Aorta (tissue), 5 donors: ENCODE results near the gene MYADM. TPM values are rescaled to one million over a fixed set of nuclear protein-coding genes. Genes with fewer than 3 reads are reported as not detected.
"Not testable (repeated sequence)": the region's sequence is repeated elsewhere in the genome, so short reads cannot be mapped to it uniquely, and the experiment has no call there.

ENCODE experiments used
- ATAC-seq: fragments of 200-7000 bp; cut with Tn5 transposase; one replicate; pipeline ENCODE4 v1.9.1; 2022; ENCODE audit warnings: moderate library complexity; ENCODE audit not compliant: low FRiP score
- DNase-seq, 2 donors: peaks; one replicate each; pipeline ENCODE4 v3.0.0-alpha.2; 2020
- H3K27ac ChIP-seq, 2 donors: one replicate each; pipeline ENCODE4 v1.5.1; 2013; ENCODE audit warnings: low read length in 2 of 2, mild to moderate bottlenecking in 2 of 2, moderate library complexity in 2 of 2, control low read depth in 1 of 2, inconsistent platforms in 1 of 2, low read depth in 1 of 2
- H3K27me3 ChIP-seq, 2 donors: one replicate each; pipeline ENCODE4 v1.6.1; 2013; ENCODE audit warnings: control low read depth in 1 of 2, low read length in 1 of 2, mild to moderate bottlenecking in 1 of 2, moderate library complexity in 1 of 2; ENCODE audit not compliant: insufficient read depth in 2 of 2, control insufficient read depth in 1 of 2
- H3K36me3 ChIP-seq, 2 donors: one replicate each; pipeline ENCODE4 v1.6.1; 2013; ENCODE audit warnings: control low read depth in 1 of 2, low read length in 1 of 2, mild to moderate bottlenecking in 1 of 2; ENCODE audit not compliant: insufficient read depth in 2 of 2, control insufficient read depth in 1 of 2
- H3K4me1 ChIP-seq, 2 donors: one replicate each; pipeline ENCODE4 v1.6.1; 2013; ENCODE audit warnings: low read length in 2 of 2, control low read depth in 1 of 2, mild to moderate bottlenecking in 1 of 2, moderate library complexity in 1 of 2; ENCODE audit not compliant: insufficient read depth in 2 of 2, control insufficient read depth in 1 of 2
- H3K4me3 ChIP-seq, 2 donors: one replicate each; pipeline ENCODE4 v1.5.1; 2013; ENCODE audit warnings: low read length in 2 of 2, control low read depth in 1 of 2, mild to moderate bottlenecking in 1 of 2
- H3K9me3 ChIP-seq: one replicate; pipeline ENCODE4 v1.6.1; 2013; ENCODE audit warnings: mild to moderate bottlenecking, low read length; ENCODE audit not compliant: control insufficient read depth
- WGBS, 2 donors: extraction: QIAGEN DNeasy Blood & Tissue Kit; methylation state at CpG; one replicate each; pipeline ENCODE4 v1.1.7; 2013; 5-methylcytosine and 5-hydroxymethylcytosine counted together
- intact Hi-C, 2 donors: fragments of 100-400 bp; cut with DNase I; formaldehyde crosslinking; loops; one replicate each; pipeline versions ENCODE4 v1.14.2 to v1.15.0; 2022
- long read RNA-seq, 2 donors: library from polyadenylated mRNA; unstranded; transcript quantifications; one replicate each; pipeline ENCODE4 v2.0.0, GENCODE V29; 2020 to 2021
- polyA plus RNA-seq, 2 donors: library from polyadenylated mRNA; stranded (reverse); fragments of 200-250 nt; gene quantifications; one replicate each; pipeline ENCODE4 v1.2.3, GENCODE V29; 2013
- total RNA-seq, 2 donors: library from RNA; stranded (reverse); fragmentation: NEBNext Ultra II Directional; extraction: Animal tissue kit (Norgen Biotek cat#: 25700); gene quantifications; one replicate each; pipeline ENCODE4 v1.2.1, GENCODE V29; 2021
- donor health status: healthy with polysubstance abuse.
- donor health status: Bipolar disorder and iron deficiency.
- donor health status: DM: no; HTN: no; CAD: no.
- donor health status: DM: no; HTN: no; CAD: no.
- donor health status: DM: yes; HTN: yes; CAD: no.

The MYADM gene
- total RNA-seq (100 to 1,000 TPM; 234 to 377 TPM), polyA plus RNA-seq (100 to 1,000 TPM in 1 of 2 donors, 10 to 100 TPM in 1; 59.2 to 134 TPM)
- long read RNA-seq, donor 1, transcript MYADM-202 (2 exons, 1,492 nt), result minor isoform, 5 of 64 reads
- long read RNA-seq, donor 1, transcript MYADM-204 (3 exons, 3,056 nt), result major isoform, 12 of 64 reads
- long read RNA-seq, donor 1, partial matches to known transcripts, result 0 of 64 reads
- long read RNA-seq, donor 1, other reads (novel, unspliced or antisense), result 46 of 64 reads
- long read RNA-seq, donor 2, transcript MYADM-204 (3 exons, 3,056 nt), result major isoform, 17 of 92 reads
- long read RNA-seq, donor 2, partial matches to known transcripts, result 0 of 92 reads
- long read RNA-seq, donor 2, other reads (novel, unspliced or antisense), result 70 of 92 reads

- no peaks in the 10 kb centered on the region for H3K36me3 ChIP-seq
- intact Hi-C loops, result loop anchor here (5.0 to 10.0 kb wide), 5 partner anchors 247 to 1247 kb away; partner anchors contain the start of genes TSEN34 (in 2 of the 2), LENG8 (in 1 of the 2), PPP1R12C (in 1 of the 2) and PRPF31 (in 1 of the 2)
- no peaks in the 10 kb centered on the region for H3K27me3 ChIP-seq
- peak within 1 kb of the TSS; percentile 94 to 98 for H3K27ac ChIP-seq
- no peaks in the 10 kb centered on the region for H3K4me1 ChIP-seq
- H3K4me3 ChIP-seq, result peak within 1 kb of the TSS; percentile 91 to 99
- DNase-seq (peak; percentile 99 to 100), ATAC-seq (peak; percentile 92)
- 0% methylated on average over 31 to 37 of the region's 37 CpGs for WGBS, 2 donors
- no peaks in the 10 kb centered on the region for H3K9me3 ChIP-seq
Observed at GRCh38 chr19:53867225-53868090, at the start of gene MYADM. Gene MYADM (plus strand): TSS chr19:53867883. CDS start chr19:53873530, 5,647 bp downstream.

- ATAC-seq (no peak), DNase-seq (no peak)
- no peaks in the 10 kb centered on the region for H3K36me3 ChIP-seq
- H3K4me1 ChIP-seq, result no peaks in the 10 kb centered on the region
- H3K9me3 ChIP-seq, result no peaks in the 10 kb centered on the region
- no peak overlapping the region for H3K4me3 ChIP-seq
- no peak overlapping the region for H3K27ac ChIP-seq
- WGBS, 2 donors, result 83 to 86% methylated on average over 13 of the region's 13 CpGs
- H3K27me3 ChIP-seq, result no peaks in the 10 kb centered on the region
- intact Hi-C loops, result no loop called here
Observed at GRCh38 chr19:53818756-53819155, 48.9 kb upstream of the MYADM start.

GRCh38 chr19:53819861-53820260 is 47.8 kb upstream of the MYADM start:
- Histone ChIP-seq H3K27ac (no peak overlapping the region), H3K27me3 (no peaks in the 10 kb centered on the region), H3K4me3 (no peak overlapping the region), H3K36me3 (no peaks in the 10 kb centered on the region), H3K9me3 (no peaks in the 10 kb centered on the region), H3K4me1 (no peaks in the 10 kb centered on the region)
- DNase-seq (no peak), ATAC-seq (no peak)
- intact Hi-C loops, result no loop called here
- 81 to 87% methylated on average over 5 of the region's 5 CpGs for WGBS, 2 donors

- Histone ChIP-seq H3K27me3 (no peaks in the 10 kb centered on the region), H3K4me3 (no peak overlapping the region), H3K27ac (no peak overlapping the region), H3K9me3 (no peaks in the 10 kb centered on the region), H3K36me3 (no peaks in the 10 kb centered on the region), H3K4me1 (no peaks in the 10 kb centered on the region)
- intact Hi-C loops, result no loop called here
- DNase-seq, result no peak
- no peak for ATAC-seq
- WGBS, 2 donors, result 80 to 81% methylated on average over 12 of the region's 12 CpGs
Observed at GRCh38 chr19:53823380-53824120, 44.1 kb upstream of the MYADM start.

- no peaks in the 10 kb centered on the region for H3K9me3 ChIP-seq
- H3K4me3 ChIP-seq, result no peak within 1 kb of the TSS
- 73% methylated on average over 14 of the region's 14 CpGs for WGBS, 2 donors
- ATAC-seq (peak; percentile 46), DNase-seq (peak in 1 of 2 donors; percentile 58)
- intact Hi-C loops, result no loop called here
- no peaks in the 10 kb centered on the region for H3K36me3 ChIP-seq
- no peaks in the 10 kb centered on the region for H3K4me1 ChIP-seq
- H3K27ac ChIP-seq, result no peak within 1 kb of the TSS
- no peaks in the 10 kb centered on the region for H3K27me3 ChIP-seq
Observed at GRCh38 chr19:53824134-53824611, 43.5 kb upstream of the MYADM start, which contains the start of gene NLRP12. Gene NLRP12 (minus strand): TSS chr19:53824314. CDS start chr19:53824174, 140 bp downstream.

- WGBS, 2 donors, result 64% methylated on average over 7 of the region's 7 CpGs
- no peaks in the 10 kb centered on the region for H3K27me3 ChIP-seq
Observed at GRCh38 chr19:53826876-53827275, 40.8 kb upstream of the MYADM start.

GRCh38 chr19:53828531-53828930 is 39.2 kb upstream of the MYADM start:
- Histone ChIP-seq H3K27ac (no peak overlapping the region), H3K36me3 (no peaks in the 10 kb centered on the region), H3K4me3 (no peak overlapping the region), H3K27me3 (no peaks in the 10 kb centered on the region), H3K9me3 (no peaks in the 10 kb centered on the region), H3K4me1 (no peaks in the 10 kb centered on the region)
- no peak for DNase-seq
- intact Hi-C loops, result no loop called here
- WGBS, 2 donors, result 54 to 64% methylated on average over 3 of the region's 3 CpGs
- ATAC-seq, result no peak

More at GRCh38 chr19:53826876-53827275, 40.8 kb upstream of the MYADM start:
- intact Hi-C loops, result no loop called here
- no peaks in the 10 kb centered on the region for H3K36me3 ChIP-seq
- no peak overlapping the region for H3K27ac ChIP-seq
- no peaks in the 10 kb centered on the region for H3K9me3 ChIP-seq
- no peak for ATAC-seq
- no peaks in the 10 kb centered on the region for H3K4me1 ChIP-seq
- H3K4me3 ChIP-seq, result no peak overlapping the region
- no peak for DNase-seq

GRCh38 chr19:53832861-53833260 is 34.8 kb upstream of the MYADM start:
- H3K9me3 ChIP-seq, H3K36me3 ChIP-seq, H3K27me3 ChIP-seq, H3K27ac ChIP-seq, DNase-seq, ATAC-seq, H3K4me3 ChIP-seq, H3K4me1 ChIP-seq, intact Hi-C loops: not testable (repeated sequence)
- 13 to 15% methylated on average over 9 to 10 of the region's 13 CpGs for WGBS, 2 donors
